Inflammatory macrophage treated with lipopolysaccharide for 1 hour (primary cell): ENCODE measurements around the gene CPNE5.

Experiments
- DNase-seq, 2 donors: peaks; one replicate each; pipeline ENCODE4 v3.0.0-alpha.2; 2020 to 2022

The CPNE5 gene

DNA sequence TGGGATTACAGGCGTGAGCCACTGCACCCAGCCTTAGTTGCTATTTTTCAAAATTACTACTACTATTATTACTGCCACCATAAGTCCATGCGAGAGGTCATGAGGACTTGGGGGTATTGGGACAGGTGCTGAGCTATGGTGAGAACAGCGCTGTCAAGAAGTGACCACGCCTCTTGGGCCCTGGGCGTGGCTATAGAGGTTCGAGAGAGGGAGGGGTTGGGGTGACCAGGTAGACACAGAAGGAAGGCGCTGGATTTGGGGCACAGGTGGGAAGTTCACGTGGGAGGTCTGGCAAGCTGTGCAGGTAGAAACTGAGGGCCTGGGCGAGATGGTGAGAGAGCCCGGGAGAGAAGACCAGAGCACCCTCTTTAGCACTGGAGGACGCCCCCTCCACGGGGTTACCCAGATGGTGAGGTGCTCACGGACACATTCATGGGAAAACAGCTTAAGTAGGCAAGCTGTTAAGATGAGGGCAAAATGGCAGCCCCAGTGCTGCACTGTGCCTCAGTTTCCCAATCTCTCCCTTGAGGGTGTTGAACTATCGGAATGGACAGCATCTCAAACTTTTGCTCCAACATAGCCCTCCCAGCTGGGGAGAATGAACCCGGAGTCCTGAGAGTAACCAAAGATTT is 80.6 kb downstream of the CPNE5 start:
- no peak for DNase-seq

DNA sequence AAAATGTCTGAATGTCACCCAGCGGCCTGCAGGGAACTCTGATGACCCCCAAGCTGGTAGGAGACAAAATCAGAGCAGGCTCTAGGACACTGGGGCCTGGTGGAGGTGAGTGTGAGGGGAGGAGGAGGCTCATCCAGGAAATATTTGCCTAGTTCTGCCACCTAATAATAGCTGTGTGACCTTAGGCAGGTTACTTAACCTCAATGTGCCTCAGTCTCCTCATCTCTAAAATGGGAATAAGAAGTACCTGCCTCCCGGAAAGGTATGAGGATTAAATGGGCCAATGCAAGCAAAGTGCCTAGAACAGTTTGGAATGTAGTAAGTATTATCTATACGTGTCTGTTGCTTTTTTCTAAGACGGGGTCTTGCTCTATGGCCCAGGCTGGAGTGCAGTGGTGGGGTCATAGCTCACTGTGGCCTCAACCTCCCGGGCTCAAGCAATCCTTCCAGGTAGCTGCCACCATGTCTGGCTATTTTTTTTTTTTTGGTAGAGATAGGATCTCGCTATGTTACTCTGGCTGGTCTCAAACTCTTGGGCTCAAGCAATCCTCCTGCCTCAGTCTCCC is 81.2 kb downstream of the CPNE5 start:
- DNase-seq = no peak

DNA sequence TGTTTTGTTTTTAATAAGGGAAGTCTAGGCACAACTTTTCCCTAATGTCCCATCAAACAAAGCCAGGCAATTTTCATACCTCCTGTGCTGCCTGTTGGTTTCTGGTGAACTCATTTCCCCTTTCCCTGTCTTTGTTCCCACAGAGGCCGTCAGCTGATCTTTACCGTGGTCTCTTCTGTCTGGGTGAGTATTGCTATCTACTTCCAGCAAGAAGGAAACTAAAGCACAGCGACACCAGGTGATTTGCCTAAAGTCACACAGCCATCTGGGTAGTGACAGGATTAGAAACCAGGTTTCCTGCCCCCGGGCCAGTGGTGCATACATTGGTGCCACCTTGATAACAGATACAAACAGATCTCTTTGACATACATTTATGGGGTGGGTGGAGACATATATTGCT is 82.0 kb downstream of the CPNE5 start:
- DNase-seq = peak; percentile 32 to 53

DNA sequence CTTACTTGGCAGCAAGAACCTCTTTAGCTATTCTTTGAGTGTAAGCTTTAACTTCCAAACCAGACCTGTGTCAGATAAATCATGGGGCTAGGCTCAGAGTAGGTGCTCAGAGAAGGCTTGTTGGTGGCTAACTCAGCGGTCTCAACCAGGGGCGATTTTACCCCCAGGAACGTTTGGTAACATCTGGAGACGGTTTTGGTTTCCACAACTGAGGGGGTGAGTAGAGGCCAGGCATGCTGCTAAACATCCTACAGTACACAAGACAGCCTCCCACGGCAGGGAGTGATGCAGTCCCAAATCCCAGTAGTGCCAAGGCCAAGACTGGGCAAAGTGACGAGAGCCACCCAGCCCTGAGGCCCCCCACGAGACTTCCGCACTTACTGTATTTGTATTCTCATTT is 82.5 kb downstream of the CPNE5 start:
- no peak for DNase-seq

DNA sequence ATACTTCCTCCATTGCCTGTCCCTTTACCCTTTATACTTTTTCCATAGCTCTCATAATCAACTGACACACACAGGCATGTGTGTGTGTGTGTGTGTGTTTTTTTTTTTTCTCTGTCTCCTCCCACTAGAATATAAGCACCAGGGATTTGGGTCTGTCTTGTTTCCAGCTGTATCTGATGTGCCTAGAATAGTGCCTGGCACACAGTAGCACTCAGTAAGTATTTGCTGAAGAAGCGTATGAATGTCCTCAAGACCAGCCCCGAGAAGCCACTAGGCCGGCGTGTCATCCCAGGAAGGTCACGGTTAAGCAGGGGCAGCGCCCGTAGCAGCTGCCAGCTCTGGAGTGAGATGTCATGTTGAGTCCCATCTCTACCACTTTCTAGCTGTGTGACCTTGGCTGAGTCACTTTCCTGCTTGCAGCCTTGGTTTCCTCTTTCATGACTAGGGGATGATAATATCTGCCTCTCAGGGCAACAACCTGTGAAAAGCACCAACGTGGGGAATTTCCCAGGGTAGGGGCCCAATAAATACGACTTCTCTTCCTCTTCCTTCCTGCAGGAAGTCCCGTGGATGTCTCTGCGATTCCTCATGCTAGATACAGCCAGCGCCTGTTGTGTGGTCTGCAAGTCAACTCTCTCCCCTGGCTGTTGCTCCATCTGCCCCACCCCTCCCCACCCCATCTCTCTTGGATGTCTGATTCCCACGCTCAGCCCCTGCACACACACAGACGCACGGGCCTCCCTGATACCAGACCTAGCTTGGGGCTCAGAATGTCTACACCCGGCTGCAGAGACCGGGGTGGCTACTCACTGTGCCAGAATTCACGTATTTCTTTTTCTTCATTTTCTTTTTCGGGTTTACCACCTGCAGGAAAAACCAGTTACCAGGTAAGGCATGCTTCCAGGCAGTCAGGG is 83.6 kb downstream of the CPNE5 start:
- peak; percentile 82 to 92 for DNase-seq

DNA sequence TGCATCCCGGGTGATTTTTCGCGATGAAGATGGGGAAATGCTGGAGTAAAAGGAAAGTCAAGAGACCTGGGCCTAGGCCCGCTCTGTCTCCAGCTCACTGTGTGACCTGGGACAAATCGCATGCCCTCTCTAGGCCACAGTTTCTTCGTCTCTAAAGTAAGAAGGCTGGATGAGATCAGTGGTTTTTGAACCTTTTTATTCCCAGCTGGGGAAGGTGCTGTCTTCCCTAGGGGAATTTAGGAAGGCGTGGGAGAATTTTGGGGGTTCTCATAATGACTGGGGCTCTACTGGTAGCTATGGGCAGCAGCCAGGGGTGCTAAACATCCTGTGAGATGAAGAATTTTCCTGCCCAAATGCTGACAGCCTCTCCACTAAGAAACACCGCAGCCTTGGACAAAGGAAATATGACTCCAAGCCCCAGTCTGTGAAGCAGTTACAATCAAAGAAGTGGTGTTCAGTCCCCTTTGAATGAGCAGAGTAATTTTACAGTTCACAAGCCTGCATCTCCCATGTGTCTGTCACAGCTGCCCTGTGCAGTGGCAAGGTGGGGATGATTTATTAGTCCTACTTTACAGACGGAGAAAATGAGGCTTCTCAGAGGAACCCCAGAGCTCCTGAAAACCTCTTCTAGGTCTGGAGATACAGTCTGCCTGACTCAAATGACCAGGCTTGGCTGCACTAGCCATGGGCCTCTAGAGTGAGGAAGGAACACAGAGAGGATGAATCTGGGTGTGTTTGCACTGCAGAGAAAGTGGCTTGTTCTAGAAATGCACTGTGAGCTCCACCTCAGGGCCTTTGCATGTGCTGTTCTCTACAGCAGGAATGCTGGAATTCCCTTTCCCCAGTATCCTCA is 84.4 kb downstream of the CPNE5 start:
- DNase-seq = no peak

DNA sequence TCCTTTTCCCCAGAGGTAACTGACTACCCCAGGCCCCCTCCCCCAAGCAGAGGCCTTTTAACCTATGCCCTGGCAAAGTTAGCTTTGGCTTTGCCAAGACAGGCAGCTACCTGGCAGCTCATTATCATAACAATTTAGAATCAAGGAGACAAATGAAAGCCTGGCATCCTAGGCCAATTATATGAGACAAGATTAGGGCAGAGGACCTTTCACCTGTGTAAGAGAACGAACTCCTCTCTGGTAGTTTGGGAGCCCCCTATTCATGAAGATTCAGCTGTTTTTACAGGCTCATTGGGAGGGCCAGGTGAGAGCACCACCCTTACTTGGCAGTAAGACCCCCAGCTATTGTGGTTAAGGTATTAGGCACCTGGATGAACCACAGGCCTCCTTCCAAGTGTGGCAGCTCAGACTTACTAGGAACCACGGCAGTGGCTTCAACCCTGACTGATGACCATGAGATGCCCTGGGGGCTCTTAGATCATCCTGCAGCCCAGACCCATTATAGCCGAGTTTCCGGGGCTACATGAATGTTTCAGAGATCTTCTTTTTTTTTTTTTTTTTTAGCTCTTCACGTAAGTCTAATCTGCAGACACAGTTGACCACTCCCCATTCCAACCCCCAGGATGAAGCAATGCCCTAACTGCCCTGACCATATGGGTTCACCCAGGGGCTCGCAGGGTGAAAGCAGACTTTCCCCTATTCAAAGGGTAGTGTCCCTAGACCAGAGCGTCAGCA is 85.4 kb downstream of the CPNE5 start:
- no peak for DNase-seq

DNA sequence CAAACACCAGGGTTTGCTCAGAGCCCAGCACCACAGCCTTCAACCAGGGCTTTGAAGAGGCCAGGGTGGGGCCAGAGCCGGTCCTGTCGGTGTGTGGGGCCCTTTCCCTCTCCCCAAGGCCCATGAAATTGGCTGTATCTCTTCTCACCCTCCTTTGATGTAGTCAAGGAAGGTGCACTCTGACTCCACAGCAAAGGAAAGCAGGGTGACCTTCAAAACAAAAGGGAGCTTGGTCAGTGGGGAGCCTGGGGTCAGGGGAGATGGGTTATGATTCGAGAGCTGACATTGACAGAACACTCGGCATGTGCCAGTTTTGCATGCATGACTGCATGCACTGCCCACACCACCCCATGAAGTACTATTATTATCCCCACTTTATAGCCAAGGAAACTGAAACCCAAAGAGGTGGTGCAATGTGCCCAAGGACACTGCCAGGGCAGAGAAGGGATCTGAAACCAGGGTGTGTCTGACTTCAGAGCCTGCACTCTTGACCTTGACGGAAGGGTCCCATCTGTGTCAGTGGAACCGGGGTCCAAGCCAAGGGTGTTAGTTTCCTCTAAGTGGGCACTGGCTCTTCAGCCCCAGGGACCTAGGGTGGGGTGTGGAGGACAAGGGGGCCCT is 86.2 kb downstream of the CPNE5 start:
- peak; percentile 87 to 88 for DNase-seq

GRCh38 chr6:36752187-36752885 is 86.9 kb downstream of the CPNE5 start:
- no peak for DNase-seq

- DNase-seq = no peak
Measured at GRCh38 chr6:36751833-36752186, 87.4 kb downstream of the CPNE5 start.

- no peak for DNase-seq
Measured at GRCh38 chr6:36751091-36751490, 88.2 kb downstream of the CPNE5 start.

DNA sequence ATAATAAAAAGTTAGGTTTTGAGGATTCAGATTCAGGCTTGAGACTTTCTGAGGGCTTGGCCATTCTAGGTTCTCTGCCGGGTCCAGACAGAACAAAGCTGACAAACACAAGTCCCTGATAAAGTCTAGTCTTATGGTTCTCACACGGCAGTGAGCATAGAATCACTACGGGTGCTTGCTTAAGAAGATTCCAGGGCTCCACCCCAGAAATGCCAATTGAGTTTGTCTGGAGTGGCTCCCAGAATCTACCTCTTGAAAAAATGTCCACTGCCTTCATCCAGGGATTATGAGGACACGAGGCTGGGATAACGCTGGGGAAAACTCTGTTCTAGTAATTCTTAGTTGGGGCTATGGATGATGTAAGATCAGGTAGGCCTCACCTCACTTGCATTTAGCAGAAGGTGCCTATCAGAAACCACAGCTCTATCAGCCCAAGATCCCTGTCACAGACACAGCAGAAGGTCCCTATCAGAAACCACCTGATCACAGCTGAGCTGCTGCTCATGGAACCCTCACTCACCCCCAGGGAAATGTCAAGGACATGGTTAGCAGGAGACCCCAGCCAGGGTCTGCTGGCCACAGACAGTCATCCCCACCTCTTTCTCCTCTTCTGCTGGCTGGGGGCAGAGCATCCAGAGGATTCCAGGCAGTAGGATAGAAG is 89.3 kb downstream of the CPNE5 start:
- DNase-seq = no peak

- no peak for DNase-seq
Measured at GRCh38 chr6:36746251-36746650, 93.0 kb downstream of the CPNE5 start.

DNA sequence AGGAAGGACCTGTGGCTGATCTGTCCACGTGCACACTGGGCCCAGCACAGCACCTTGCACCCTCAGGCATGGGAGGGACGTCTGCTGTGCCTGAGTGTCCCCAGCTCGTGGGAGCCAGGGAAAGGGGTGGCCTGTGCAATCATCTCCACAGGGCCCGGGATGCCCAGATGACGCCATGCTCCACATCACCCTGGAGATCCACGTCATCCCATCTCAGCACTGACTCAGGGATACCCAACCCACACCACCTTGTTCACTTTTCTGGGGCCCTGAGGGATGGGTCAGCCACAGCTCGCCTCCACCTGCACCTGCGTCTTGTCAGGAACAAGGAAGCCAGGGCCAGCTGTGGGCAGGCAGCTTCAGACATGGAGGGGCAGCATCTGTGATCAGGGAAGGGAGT is 93.4 kb downstream of the CPNE5 start:
- DNase-seq = no peak

DNA sequence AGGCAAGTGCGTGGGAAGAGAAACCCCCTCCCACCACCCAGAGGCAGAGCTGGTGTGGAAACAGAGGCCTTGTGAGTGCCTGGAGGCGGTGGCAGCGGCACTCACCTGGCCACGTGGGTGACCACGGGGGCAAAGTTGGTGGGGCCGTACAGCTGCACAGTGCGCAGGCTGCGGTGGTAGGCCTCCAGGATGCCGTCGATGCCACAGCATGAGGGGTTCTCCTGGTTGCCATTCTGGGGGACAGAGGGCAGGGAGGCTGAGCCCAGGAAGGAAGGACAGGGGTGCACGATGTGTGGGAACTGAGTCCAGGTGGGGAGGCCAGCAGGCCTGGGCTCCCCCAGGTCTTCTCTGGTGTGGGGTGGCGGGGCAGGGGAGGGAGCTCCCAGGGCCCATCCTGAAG is 94.0 kb downstream of the CPNE5 start:
- DNase-seq = no peak

- DNase-seq = no peak
Measured at GRCh38 chr6:36744304-36744673, 95.0 kb downstream of the CPNE5 start.

GRCh38 chr6:36743538-36744303 is 95.5 kb downstream of the CPNE5 start:
- DNase-seq = no peak

DNA sequence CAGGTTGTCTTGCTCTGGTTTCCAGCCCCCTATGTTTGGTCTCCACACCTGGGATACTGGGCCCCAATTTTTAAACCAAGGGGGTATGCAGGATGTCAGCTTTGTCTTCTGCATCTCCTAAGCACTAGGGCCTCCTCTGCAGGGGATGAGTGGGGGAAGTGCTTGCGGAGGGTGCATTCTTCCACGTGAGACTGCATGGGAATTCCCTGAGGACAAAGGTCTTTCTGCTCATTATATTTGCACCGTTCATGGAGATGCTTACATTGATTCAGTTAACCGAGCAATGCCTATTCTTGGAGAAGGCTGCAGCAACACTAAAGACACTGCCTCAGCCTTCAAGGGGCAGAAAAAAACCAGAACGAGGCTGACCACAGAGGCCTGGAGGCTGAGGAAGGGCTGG is 96.2 kb downstream of the CPNE5 start:
- no peak for DNase-seq

- DNase-seq = no peak
Measured at GRCh38 chr6:36742146-36742545, 97.1 kb downstream of the CPNE5 start.

DNA sequence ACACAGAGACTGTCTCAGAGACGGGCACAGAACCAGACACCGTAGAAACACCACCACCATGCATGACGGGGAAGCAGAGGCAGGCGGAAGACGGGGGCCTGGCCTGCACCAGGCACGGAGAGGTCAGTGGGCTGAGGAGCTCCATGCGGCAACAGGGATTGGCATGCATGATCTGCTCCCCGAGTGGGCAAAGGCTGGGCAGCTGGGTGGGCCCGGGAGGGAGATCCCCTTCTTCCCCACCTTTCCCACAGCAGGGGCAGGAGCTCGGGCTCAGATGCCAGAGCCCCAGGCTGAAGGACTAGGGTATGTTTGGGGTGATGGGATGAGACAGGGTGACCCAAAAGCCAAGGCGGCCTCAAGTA is 98.4 kb downstream of the CPNE5 start:
- no peak for DNase-seq
